Measurements from ENCODE around the gene CGNL1.

Gene CGNL1

DNA sequence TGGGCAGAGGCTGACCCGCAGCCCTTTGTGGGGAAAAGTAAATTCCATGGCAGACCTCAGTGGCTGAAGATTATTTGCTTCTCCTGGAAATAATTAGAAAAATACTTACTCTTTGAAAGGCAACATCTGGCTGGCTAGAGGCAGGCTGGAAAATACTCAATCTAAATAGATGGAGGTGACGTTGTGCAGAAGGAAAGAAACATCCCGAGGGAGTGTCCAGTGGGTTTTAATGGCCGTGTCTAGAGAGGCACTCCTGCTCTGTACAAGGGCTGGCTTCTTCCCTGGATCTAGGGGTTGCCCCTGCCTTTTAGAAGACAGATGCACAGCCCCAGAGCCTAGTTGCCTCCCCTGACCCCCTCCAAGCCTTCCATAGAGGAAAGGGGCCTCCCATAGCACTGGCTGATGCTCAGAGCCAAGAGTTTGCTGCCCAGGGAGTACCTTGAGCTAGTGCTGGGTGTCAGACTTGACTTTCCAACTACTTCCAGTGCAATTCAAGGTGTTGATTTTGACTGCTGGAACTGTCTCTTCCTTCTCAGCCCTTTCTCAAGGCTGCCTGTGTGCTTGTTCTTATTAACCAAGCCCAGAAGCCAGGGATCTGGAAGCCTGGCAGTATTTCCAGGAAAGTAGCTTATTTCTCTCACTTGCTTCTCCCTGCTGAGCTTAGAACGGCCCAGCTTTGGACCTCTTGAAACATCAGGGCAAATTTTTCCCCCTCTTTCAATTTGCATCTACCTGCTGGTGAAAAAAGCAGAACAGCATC is 27.4 kb downstream of the CGNL1 start:
- Histone ChIP-seq H3K36me3 (no peaks in the 10 kb centered on the region), H3K4me3 (ENCODE audit: low read depth, low read length) (no peak overlapping the region), H3K9me3 (no peaks in the 10 kb centered on the region), H3K4me1 (no peaks in the 10 kb centered on the region), H3K27me3 (peaks cover 5% of the 10 kb centered on the region; the same call in 1 of the 2 replicates)
- DNase-seq = no peak
- TF ChIP-seq CTCF (IDR thresholded peaks at IDR 0.05; ENCODE audit: low read depth, low read length) = no peak

DNA sequence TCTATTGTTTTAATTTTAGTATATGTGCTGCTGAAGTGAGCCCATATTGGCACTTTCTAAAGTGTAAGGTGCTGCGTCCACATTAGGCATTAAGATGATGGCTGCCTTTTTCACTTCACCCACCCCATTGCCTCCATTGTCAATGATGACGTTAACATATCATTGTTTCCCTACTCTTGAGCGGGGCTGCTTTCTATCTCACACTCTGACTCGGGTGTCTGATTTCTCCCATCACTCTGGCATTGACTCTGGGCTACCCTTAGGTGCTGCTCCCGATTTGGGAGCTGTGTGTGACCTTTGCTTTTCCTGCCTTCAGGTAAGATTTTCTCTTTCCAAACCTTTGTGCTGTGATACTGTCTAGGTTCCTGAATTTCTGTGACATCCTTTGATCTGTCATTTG is 28.8 kb downstream of the CGNL1 start:
- no peaks in the 10 kb centered on the region for H3K36me3 ChIP-seq
- H3K27me3 ChIP-seq = peaks cover 4% of the 10 kb centered on the region; the same call in 1 of the 2 replicates
- no peak for TF ChIP-seq CTCF (IDR thresholded peaks at IDR 0.05; ENCODE audit: low read depth, low read length)
- no peaks in the 10 kb centered on the region for H3K9me3 ChIP-seq
- H3K4me3 ChIP-seq (ENCODE audit: low read depth, low read length) = no peak overlapping the region
- DNase-seq = no peak
- H3K4me1 ChIP-seq = no peaks in the 10 kb centered on the region

DNA sequence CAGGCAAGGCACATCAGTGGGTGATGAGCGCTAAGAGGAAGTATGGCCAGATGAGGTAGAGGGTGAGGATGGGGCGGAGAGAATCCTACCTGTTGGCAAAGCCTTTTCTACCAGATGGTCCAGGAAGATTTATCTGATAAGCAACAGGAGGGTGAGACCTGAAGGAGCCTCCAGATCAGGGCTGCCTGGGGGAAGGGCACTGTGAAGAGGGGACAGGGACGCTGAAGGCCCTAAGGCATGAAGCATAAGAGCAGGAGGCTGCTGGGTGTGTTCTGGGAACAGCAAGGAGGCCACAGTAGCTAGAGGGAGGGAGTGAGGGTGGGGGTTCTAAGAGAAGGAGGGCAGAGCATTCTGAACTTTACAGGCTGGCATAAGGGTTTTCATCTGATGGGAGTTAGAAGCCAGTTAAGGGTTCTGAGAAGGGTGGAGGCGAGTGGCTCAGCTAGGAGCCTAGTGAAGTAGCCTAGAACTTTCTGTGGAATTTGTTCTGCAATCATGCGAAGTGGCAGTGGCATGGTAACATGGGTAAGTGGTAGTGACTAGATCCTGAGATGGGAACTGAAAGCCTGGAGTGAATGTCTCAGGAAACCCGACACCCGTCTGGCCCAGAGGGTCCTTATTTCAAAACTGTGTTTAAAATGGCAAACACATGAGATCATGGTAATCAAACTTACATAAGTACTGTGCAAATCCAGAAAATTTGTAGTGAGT is 29.9 kb downstream of the CGNL1 start:
- H3K9me3 ChIP-seq = no peaks in the 10 kb centered on the region
- no peaks in the 10 kb centered on the region for H3K4me1 ChIP-seq
- no peak for TF ChIP-seq CTCF (IDR thresholded peaks at IDR 0.05; ENCODE audit: low read depth, low read length)
- H3K27me3 ChIP-seq = no peaks in the 10 kb centered on the region
- no peaks in the 10 kb centered on the region for H3K36me3 ChIP-seq
- H3K4me3 ChIP-seq (ENCODE audit: low read depth, low read length) = no peak overlapping the region
- no peak for DNase-seq

DNA sequence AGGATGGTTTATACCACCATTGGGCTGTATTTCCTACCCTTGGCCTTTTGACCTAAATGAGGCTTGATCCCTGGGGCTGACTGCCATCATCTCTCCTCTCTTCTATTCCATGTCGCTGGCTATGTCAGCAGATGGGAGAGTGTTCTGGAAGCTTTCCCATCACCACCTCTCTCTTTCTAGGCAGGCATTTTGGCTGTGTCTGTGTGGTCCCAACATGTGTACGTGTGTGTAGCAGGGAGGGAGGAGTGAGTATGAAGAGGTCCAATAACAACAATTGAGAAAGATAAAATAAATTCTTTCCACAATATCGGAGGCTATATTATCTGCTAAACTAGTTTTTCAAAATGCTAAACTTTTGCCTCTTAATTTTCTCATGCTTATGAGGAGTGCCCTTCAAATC is 34.1 kb downstream of the CGNL1 start:
- Histone ChIP-seq H3K4me3 (ENCODE audit: low read depth, low read length) (no peak overlapping the region), H3K4me1 (no peaks in the 10 kb centered on the region), H3K36me3 (no peaks in the 10 kb centered on the region), H3K27me3 (no peaks in the 10 kb centered on the region), H3K9me3 (no peaks in the 10 kb centered on the region)
- DNase-seq = no peak
- TF ChIP-seq CTCF (IDR thresholded peaks at IDR 0.05; ENCODE audit: low read depth, low read length) = no peak

DNA sequence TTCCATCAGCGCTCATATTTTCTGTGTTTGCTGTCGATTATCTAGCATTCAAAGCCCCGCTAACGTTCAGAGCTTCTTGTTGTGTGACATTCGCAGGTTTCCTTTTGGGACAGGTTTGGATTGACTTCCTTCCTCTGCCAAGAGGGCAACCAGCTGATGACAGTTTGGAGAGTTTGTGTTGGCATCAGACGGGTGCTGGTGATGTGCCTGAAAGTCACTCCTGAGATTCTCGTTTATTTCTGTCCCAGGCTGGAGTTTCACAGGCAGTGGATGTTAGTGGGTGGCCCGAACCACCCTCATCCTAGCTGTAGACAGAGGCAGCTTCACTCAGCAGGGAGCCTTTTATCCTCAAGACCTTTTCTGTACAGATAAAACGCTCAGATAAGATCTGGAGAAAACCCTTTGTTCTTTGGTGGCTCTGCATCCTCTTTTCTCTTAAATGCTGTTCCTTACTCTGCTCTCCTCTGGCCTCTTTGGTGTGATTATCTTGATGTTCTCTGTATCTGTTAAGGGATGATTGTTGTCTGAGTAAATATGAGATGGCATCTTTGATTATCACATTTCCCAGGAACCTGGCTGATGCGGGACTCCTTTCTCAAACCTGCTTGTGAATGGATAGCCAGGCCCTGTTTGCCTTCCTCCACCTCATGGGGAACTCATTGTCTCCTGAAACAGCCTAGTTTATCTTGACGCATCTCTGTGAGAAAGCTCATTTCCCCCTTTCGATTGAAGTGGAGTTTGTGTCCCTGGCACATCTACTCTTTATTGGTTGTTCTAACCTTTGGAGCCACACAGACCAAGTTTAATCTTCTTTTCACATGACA is 35.9 kb downstream of the CGNL1 start:
- Histone ChIP-seq H3K36me3 (no peaks in the 10 kb centered on the region), H3K27me3 (no peaks in the 10 kb centered on the region), H3K9me3 (no peaks in the 10 kb centered on the region), H3K4me1 (no peaks in the 10 kb centered on the region), H3K4me3 (ENCODE audit: low read depth, low read length) (no peak overlapping the region)
- no peak for TF ChIP-seq CTCF (IDR thresholded peaks at IDR 0.05; ENCODE audit: low read depth, low read length)
- no peak for DNase-seq
